Type B pancreatic cell (in vitro differentiated cells): ENCODE results near the gene MST1R. TPM values are rescaled to one million over a fixed set of nuclear protein-coding genes. Genes with fewer than 3 reads are reported as not detected.

Source experiments
- DNase-seq: peaks from one replicate; pipeline ENCODE4 v3.0.0; 2021; ENCODE audit warnings: mixed read lengths; ENCODE audit not compliant: unreplicated experiment; ENCODE audit errors: extremely low spot score
- H3K27ac Mint-ChIP-seq: 2 replicates; pipeline ENCODE4 v1.8.0; 2021; ENCODE audit warnings: mild to moderate bottlenecking, mixed read lengths
- H3K27me3 Mint-ChIP-seq: 2 replicates; pipeline ENCODE4 v1.8.0; 2021; ENCODE audit warnings: mixed read lengths
- H3K36me3 Mint-ChIP-seq: 2 replicates; pipeline ENCODE4 v1.8.0; 2021; ENCODE audit warnings: mixed read lengths
- H3K4me1 Mint-ChIP-seq: one replicate; pipeline ENCODE4 v1.8.0; 2021; ENCODE audit warnings: mixed read lengths; ENCODE audit not compliant: unreplicated experiment
- H3K4me3 Mint-ChIP-seq: 2 replicates; pipeline ENCODE4 v1.8.0; 2021; ENCODE audit warnings: mild to moderate bottlenecking, mixed read lengths
- H3K9me3 Mint-ChIP-seq: 2 replicates; pipeline ENCODE4 v1.8.0; 2021; ENCODE audit warnings: mixed read lengths
- total RNA-seq: library from RNA; stranded (reverse); gene quantifications from 2 replicates; pipeline ENCODE4 v1.2.1, GENCODE V29; 2021; ENCODE audit warnings: low replicate concordance
- TF ChIP-seq, protein P1 (sequence below): fragments of 200-600 bp; sonication (generic); conservative IDR thresholded peaks from 2 replicates; pipeline ENCODE4 v1.5.0; 2021; ENCODE audit warnings: antibody characterized with exemption, mild to moderate bottlenecking

MST1R gene
- total RNA-seq, 1 donor from 2014 or later, result 5.3 TPM

DNA sequence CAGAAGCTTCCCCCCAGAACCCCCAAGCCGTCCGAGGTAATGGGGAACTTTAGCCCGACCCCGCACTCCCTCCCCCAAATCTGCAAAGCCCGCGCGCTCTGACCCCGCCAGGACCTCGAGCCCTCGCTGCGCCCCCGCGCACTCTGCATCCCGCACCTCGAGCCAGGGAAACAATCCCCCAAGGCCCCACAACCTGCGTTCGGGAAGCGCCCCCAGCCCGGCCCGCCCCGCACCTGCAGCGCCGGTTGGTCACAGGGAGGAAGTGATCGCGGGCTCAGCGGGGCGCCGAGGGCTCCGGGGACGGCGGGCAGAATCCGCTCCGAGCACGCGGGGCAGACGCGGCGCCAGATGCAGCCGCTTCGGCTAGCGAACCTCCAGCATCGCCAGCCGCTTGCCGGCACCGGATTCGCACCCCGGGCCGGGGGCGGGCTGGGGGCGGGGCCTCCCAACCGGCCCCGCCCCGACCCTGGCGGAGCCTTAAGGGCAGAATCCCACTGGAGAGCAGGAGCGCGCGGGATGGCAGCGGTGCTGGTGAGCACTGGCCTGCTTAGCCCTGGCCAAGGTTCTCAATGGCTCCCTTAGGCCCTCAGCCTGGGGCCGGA is 34.0 kb downstream of the MST1R start, which contains the start of gene CAMKV:
TSS of gene CAMKV (minus strand) at position 382 of the 602 bp plus-strand sequence. CDS start 7,518 bp downstream, outside the sequence.
- no peak for DNase-seq
- TF ChIP-seq, protein P1, sequence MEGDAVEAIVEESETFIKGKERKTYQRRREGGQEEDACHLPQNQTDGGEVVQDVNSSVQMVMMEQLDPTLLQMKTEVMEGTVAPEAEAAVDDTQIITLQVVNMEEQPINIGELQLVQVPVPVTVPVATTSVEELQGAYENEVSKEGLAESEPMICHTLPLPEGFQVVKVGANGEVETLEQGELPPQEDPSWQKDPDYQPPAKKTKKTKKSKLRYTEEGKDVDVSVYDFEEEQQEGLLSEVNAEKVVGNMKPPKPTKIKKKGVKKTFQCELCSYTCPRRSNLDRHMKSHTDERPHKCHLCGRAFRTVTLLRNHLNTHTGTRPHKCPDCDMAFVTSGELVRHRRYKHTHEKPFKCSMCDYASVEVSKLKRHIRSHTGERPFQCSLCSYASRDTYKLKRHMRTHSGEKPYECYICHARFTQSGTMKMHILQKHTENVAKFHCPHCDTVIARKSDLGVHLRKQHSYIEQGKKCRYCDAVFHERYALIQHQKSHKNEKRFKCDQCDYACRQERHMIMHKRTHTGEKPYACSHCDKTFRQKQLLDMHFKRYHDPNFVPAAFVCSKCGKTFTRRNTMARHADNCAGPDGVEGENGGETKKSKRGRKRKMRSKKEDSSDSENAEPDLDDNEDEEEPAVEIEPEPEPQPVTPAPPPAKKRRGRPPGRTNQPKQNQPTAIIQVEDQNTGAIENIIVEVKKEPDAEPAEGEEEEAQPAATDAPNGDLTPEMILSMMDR, result no peak
- Mint-ChIP-seq H3K4me1 (peaks cover 15% of the 10 kb centered on the region), H3K27me3 (peaks cover 58% of the 10 kb centered on the region), H3K9me3 (no peaks in the 10 kb centered on the region), H3K27ac (no peak within 1 kb of the TSS), H3K4me3 (peak within 1 kb of the TSS; percentile 60), H3K36me3 (no peaks in the 10 kb centered on the region)

GRCh38 chr3:49868862-49869466 is 34.7 kb downstream of the MST1R start:
- H3K27ac Mint-ChIP-seq, result no peak overlapping the region
- peak overlapping the region; percentile 60 for H3K4me3 Mint-ChIP-seq
- H3K4me1 Mint-ChIP-seq, result peaks cover 15% of the 10 kb centered on the region
- no peak for DNase-seq
- peaks cover 62% of the 10 kb centered on the region for H3K27me3 Mint-ChIP-seq
- H3K36me3 Mint-ChIP-seq, result no peaks in the 10 kb centered on the region
- TF ChIP-seq, protein P1, result no peak
- H3K9me3 Mint-ChIP-seq, result no peaks in the 10 kb centered on the region

GRCh38 chr3:49867871-49868321 is 35.8 kb downstream of the MST1R start:
- no peak for DNase-seq
- no peak overlapping the region for H3K27ac Mint-ChIP-seq
- peaks cover 15% of the 10 kb centered on the region for H3K4me1 Mint-ChIP-seq
- peak overlapping the region; percentile 60 for H3K4me3 Mint-ChIP-seq
- no peaks in the 10 kb centered on the region for H3K9me3 Mint-ChIP-seq
- TF ChIP-seq, protein P1, result no peak
- no peaks in the 10 kb centered on the region for H3K36me3 Mint-ChIP-seq
- peaks cover 72% of the 10 kb centered on the region for H3K27me3 Mint-ChIP-seq

GRCh38 chr3:49867400-49867799 is 36.3 kb downstream of the MST1R start:
- Mint-ChIP-seq H3K4me3 (peak overlapping the region; percentile 14), H3K27me3 (peaks cover 76% of the 10 kb centered on the region), H3K36me3 (no peaks in the 10 kb centered on the region), H3K4me1 (peaks cover 15% of the 10 kb centered on the region), H3K9me3 (no peaks in the 10 kb centered on the region), H3K27ac (no peak overlapping the region)
- TF ChIP-seq, protein P1, result no peak
- DNase-seq, result no peak

DNA sequence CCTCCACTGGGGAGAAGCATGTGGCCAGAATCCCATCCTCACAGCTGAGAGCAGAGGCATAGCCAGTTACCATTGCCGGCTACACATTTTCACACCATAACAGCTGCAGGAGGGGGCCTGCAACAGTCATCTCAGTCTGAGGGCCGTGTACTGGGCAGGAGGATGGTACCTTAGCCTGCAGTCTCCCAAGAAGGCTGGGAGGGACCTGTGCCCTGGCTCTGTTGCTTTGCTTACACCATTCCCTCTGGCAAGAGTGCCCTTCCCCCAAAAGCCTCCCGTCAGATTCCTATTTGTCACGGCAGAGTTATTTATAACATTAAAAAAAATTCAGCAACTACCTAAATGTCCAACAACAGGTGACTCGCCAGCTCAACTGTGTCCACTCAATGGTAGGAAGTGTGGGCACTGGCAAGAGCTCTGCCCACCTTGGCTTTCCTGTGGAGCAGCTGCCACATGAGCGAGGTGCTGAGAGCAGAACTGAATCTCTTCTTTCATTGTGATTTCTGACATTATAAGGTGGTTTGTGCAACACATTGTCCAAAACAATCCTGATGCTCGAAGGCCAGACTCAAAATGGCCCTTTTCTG is 38.4 kb downstream of the MST1R start:
- TF ChIP-seq, protein P1, result no peak
- Mint-ChIP-seq H3K27ac (no peak overlapping the region), H3K36me3 (no peaks in the 10 kb centered on the region), H3K9me3 (no peaks in the 10 kb centered on the region), H3K27me3 (peaks cover 63% of the 10 kb centered on the region), H3K4me1 (peaks cover 9% of the 10 kb centered on the region), H3K4me3 (no peak overlapping the region)
- no peak for DNase-seq
